KMS-11 (cell line): Measurements from ENCODE around the gene DYRK1A.

Experiments used
- H2AFZ ChIP-seq: fragments of 200-600 bp; sonication (generic); 2 replicates; pipeline ENCODE4 v1.6.1; 2016; ENCODE audit warnings: antibody characterized with exemption, mixed run types, low read depth
- H3K27ac ChIP-seq: fragments of 200-600 bp; sonication (generic); 2 replicates; pipeline ENCODE4 v1.6.1; 2016; ENCODE audit warnings: mild to moderate bottlenecking, mixed run types
- H3K27me3 ChIP-seq: fragments of 200-600 bp; sonication (generic); 2 replicates; pipeline ENCODE4 v1.6.1; 2017; ENCODE audit warnings: mild to moderate bottlenecking, low read depth, mixed run types, moderate library complexity; ENCODE audit not compliant: insufficient read depth
- H3K36me3 ChIP-seq: fragments of 200-600 bp; sonication (generic); 2 replicates; pipeline ENCODE4 v1.6.1; 2017; ENCODE audit warnings: mild to moderate bottlenecking, mixed run types; ENCODE audit not compliant: insufficient read depth
- H3K4me1 ChIP-seq: fragments of 200-600 bp; sonication (generic); 2 replicates; pipeline ENCODE4 v1.6.1; 2016; ENCODE audit warnings: mild to moderate bottlenecking, low read depth, mixed run types; ENCODE audit not compliant: poor library complexity, severe bottlenecking
- H3K4me2 ChIP-seq: fragments of 200-600 bp; sonication (generic); 2 replicates; pipeline ENCODE4 v1.7.0; 2016; ENCODE audit warnings: mild to moderate bottlenecking, mixed run types
- H3K4me3 ChIP-seq: fragments of 200-600 bp; sonication (generic); IDR thresholded peaks from 2 replicates; pipeline ENCODE4 v1.6.1; 2017; ENCODE audit warnings: low read depth, low read length, mixed read lengths; ENCODE audit not compliant: insufficient read depth
- H3K79me2 ChIP-seq: fragments of 200-600 bp; sonication (generic); 2 replicates; pipeline ENCODE4 v1.6.1; 2016; ENCODE audit warnings: low read depth, mixed run types; ENCODE audit not compliant: insufficient read depth
- H3K9ac ChIP-seq: fragments of 200-600 bp; sonication (generic); 2 replicates; pipeline ENCODE4 v1.6.1; 2016; ENCODE audit warnings: mild to moderate bottlenecking, mixed run types
- H4K20me1 ChIP-seq: fragments of 200-600 bp; sonication (generic); 2 replicates; pipeline ENCODE4 v1.6.1; 2016; ENCODE audit warnings: mild to moderate bottlenecking, mixed run types; ENCODE audit not compliant: insufficient read depth
- CTCF ChIP-seq: fragments of 200-600 bp; sonication (generic); conservative IDR thresholded peaks from 2 replicates; pipeline ENCODE4 v1.6.1; 2017; ENCODE audit warnings: low read depth, mild to moderate bottlenecking, antibody characterized with exemption, low read length, moderate library complexity, mixed read lengths

DYRK1A gene

GRCh38 chr21:37410639-37411038 lies 44.1 kb downstream of the DYRK1A start:
- Histone ChIP-seq H3K27ac (no peak overlapping the region), H3K4me1 (peaks cover 48% of the 10 kb centered on the region), H3K4me2 (no peak overlapping the region), H2AFZ (no peak overlapping the region), H3K9ac (no peak overlapping the region), H3K27me3 (no peaks in the 10 kb centered on the region), H3K36me3 (no peaks in the 10 kb centered on the region), H3K4me3 (no peak overlapping the region), H4K20me1 (peaks cover 42% of the 10 kb centered on the region), H3K79me2 (peaks cover 94% of the 10 kb centered on the region)
- no peak for TF ChIP-seq CTCF

- H3K4me1 ChIP-seq = peaks cover 30% of the 10 kb centered on the region
- H4K20me1 ChIP-seq = peaks cover 35% of the 10 kb centered on the region
- H3K79me2 ChIP-seq = peaks cover 94% of the 10 kb centered on the region
- H3K27ac ChIP-seq = no peak overlapping the region
- H3K9ac ChIP-seq = no peak overlapping the region
- no peak overlapping the region for H3K4me3 ChIP-seq
- TF ChIP-seq CTCF = no peak
- no peak overlapping the region for H2AFZ ChIP-seq
- no peaks in the 10 kb centered on the region for H3K36me3 ChIP-seq
- H3K4me2 ChIP-seq = no peak overlapping the region
- no peaks in the 10 kb centered on the region for H3K27me3 ChIP-seq
Measured at GRCh38 chr21:37412603-37413360, 46.2 kb downstream of the DYRK1A start.

GRCh38 chr21:37413553-37414291 lies 47.1 kb downstream of the DYRK1A start:
- H4K20me1 ChIP-seq = peaks cover 32% of the 10 kb centered on the region
- H3K4me2 ChIP-seq = no peak overlapping the region
- TF ChIP-seq CTCF = no peak
- no peak overlapping the region for H3K9ac ChIP-seq
- H3K4me1 ChIP-seq = peaks cover 24% of the 10 kb centered on the region
- H3K27me3 ChIP-seq = no peaks in the 10 kb centered on the region
- no peak overlapping the region for H2AFZ ChIP-seq
- H3K36me3 ChIP-seq = no peaks in the 10 kb centered on the region
- H3K79me2 ChIP-seq = peaks cover 94% of the 10 kb centered on the region
- no peak overlapping the region for H3K4me3 ChIP-seq
- H3K27ac ChIP-seq = no peak overlapping the region

- TF ChIP-seq CTCF = no peak
- Histone ChIP-seq H3K9ac (no peak overlapping the region), H3K36me3 (no peaks in the 10 kb centered on the region), H3K4me3 (no peak overlapping the region), H3K79me2 (peaks cover 94% of the 10 kb centered on the region), H3K27me3 (no peaks in the 10 kb centered on the region), H3K27ac (no peak overlapping the region), H2AFZ (no peak overlapping the region), H3K4me2 (no peak overlapping the region), H3K4me1 (peaks cover 17% of the 10 kb centered on the region), H4K20me1 (peaks cover 32% of the 10 kb centered on the region)
Measured at GRCh38 chr21:37414292-37415253, 48.0 kb downstream of the DYRK1A start.
